ENCODE measurements around the gene SFXN3. TPM values are rescaled to one million over a fixed set of nuclear protein-coding genes. Genes with fewer than 3 reads are reported as not detected.

Gene SFXN3
- total and polyA plus RNA-seq, 2 of the 13 experiments (the other 11 are each of a cell fraction or from before 2014, with no cell fraction given), result 16.8 to 71.5 TPM

DNA sequence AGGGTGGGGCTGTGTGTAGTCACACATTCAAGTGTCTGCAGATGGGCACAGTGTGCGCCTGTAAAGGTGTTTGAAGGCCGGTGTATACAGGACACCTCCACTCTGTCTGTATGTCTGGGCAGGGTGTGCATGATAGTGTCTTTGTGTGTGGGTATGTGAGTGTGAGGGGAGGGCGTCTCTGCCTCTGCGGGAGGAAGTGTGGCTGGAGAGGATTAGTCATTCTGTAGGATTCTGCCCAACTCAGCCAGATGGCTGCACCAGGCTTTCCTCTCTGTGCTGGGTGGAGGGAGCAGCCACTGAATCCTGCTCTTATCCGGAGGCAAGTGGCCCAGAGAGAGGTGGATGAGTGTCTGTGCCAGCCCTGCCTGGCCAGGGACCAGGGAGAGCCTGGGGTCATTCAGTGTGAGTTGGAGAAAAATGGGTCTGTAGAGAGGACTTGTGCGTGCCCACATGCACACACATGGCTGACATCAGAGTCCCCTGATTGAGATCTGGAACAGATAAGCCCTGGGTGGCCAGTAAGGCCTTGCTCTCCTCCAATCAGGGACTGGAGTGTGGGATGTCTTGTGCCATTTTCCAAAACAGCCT is 1.7 kb downstream of the SFXN3 start (continued):
- TF ChIP-seq, protein P1, sequence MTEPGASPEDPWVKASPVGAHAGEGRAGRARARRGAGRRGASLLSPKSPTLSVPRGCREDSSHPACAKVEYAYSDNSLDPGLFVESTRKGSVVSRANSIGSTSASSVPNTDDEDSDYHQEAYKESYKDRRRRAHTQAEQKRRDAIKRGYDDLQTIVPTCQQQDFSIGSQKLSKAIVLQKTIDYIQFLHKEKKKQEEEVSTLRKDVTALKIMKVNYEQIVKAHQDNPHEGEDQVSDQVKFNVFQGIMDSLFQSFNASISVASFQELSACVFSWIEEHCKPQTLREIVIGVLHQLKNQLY (CRISPR knock-in tag; IDR thresholded peaks at IDR 0.05), result no peak
- TF ChIP-seq PHF21A (CRISPR knock-in tag; IDR thresholded peaks at IDR 0.05) (no peak), ZNF672 (CRISPR knock-in tag; IDR thresholded peaks at IDR 0.05) (no peak), HNF4G (IDR thresholded peaks at IDR 0.05; ENCODE audit: borderline replicate concordance, low read depth, low read length) (no peak), HNF4G (CRISPR knock-in tag; IDR thresholded peaks at IDR 0.05; ENCODE audit: borderline replicate concordance, low read depth) (no peak; the same call in 1 of the 2 replicates), STAT5B (CRISPR knock-in tag; IDR thresholded peaks at IDR 0.05) (no peak), MATR3 (CRISPR knock-in tag; IDR thresholded peaks at IDR 0.05) (no peak), DPF2 (CRISPR knock-in tag; IDR thresholded peaks at IDR 0.05; ENCODE audit: borderline replicate concordance, low read depth) (peak; percentile 47; the same call in 1 of the 2 replicates), ZFP36L2 (CRISPR knock-in tag; IDR thresholded peaks at IDR 0.05) (no peak), SMC3 (IDR thresholded peaks at IDR 0.05; ENCODE audit: low read length) (no peak), AHR (CRISPR knock-in tag; IDR thresholded peaks at IDR 0.05) (no peak), HES4 (CRISPR knock-in tag; IDR thresholded peaks at IDR 0.05; ENCODE audit: borderline replicate concordance) (no peak), ZNF292 (CRISPR knock-in tag; IDR thresholded peaks at IDR 0.05; ENCODE audit: borderline replicate concordance, low read depth) (peak; percentile 27; the same call in 1 of the 2 replicates), ZNF703 (CRISPR knock-in tag; IDR thresholded peaks at IDR 0.05; ENCODE audit: borderline replicate concordance) (no peak), ZFP82 (CRISPR knock-in tag; IDR thresholded peaks at IDR 0.05; ENCODE audit: borderline replicate concordance) (no peak), SMAD3 (CRISPR knock-in tag; IDR thresholded peaks at IDR 0.05) (no peak)
- TF ChIP-seq, protein P2, sequence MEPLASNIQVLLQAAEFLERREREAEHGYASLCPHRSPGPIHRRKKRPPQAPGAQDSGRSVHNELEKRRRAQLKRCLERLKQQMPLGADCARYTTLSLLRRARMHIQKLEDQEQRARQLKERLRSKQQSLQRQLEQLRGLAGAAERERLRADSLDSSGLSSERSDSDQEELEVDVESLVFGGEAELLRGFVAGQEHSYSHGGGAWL (CRISPR knock-in tag; IDR thresholded peaks at IDR 0.05), result no peak
- TF ChIP-seq, protein P3, sequence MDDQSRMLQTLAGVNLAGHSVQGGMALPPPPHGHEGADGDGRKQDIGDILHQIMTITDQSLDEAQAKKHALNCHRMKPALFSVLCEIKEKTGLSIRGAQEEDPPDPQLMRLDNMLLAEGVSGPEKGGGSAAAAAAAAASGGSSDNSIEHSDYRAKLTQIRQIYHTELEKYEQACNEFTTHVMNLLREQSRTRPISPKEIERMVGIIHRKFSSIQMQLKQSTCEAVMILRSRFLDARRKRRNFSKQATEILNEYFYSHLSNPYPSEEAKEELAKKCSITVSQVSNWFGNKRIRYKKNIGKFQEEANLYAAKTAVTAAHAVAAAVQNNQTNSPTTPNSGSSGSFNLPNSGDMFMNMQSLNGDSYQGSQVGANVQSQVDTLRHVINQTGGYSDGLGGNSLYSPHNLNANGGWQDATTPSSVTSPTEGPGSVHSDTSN (CRISPR knock-in tag; IDR thresholded peaks at IDR 0.05; ENCODE audit: borderline replicate concordance), result no peak
- TF ChIP-seq, protein P4, sequence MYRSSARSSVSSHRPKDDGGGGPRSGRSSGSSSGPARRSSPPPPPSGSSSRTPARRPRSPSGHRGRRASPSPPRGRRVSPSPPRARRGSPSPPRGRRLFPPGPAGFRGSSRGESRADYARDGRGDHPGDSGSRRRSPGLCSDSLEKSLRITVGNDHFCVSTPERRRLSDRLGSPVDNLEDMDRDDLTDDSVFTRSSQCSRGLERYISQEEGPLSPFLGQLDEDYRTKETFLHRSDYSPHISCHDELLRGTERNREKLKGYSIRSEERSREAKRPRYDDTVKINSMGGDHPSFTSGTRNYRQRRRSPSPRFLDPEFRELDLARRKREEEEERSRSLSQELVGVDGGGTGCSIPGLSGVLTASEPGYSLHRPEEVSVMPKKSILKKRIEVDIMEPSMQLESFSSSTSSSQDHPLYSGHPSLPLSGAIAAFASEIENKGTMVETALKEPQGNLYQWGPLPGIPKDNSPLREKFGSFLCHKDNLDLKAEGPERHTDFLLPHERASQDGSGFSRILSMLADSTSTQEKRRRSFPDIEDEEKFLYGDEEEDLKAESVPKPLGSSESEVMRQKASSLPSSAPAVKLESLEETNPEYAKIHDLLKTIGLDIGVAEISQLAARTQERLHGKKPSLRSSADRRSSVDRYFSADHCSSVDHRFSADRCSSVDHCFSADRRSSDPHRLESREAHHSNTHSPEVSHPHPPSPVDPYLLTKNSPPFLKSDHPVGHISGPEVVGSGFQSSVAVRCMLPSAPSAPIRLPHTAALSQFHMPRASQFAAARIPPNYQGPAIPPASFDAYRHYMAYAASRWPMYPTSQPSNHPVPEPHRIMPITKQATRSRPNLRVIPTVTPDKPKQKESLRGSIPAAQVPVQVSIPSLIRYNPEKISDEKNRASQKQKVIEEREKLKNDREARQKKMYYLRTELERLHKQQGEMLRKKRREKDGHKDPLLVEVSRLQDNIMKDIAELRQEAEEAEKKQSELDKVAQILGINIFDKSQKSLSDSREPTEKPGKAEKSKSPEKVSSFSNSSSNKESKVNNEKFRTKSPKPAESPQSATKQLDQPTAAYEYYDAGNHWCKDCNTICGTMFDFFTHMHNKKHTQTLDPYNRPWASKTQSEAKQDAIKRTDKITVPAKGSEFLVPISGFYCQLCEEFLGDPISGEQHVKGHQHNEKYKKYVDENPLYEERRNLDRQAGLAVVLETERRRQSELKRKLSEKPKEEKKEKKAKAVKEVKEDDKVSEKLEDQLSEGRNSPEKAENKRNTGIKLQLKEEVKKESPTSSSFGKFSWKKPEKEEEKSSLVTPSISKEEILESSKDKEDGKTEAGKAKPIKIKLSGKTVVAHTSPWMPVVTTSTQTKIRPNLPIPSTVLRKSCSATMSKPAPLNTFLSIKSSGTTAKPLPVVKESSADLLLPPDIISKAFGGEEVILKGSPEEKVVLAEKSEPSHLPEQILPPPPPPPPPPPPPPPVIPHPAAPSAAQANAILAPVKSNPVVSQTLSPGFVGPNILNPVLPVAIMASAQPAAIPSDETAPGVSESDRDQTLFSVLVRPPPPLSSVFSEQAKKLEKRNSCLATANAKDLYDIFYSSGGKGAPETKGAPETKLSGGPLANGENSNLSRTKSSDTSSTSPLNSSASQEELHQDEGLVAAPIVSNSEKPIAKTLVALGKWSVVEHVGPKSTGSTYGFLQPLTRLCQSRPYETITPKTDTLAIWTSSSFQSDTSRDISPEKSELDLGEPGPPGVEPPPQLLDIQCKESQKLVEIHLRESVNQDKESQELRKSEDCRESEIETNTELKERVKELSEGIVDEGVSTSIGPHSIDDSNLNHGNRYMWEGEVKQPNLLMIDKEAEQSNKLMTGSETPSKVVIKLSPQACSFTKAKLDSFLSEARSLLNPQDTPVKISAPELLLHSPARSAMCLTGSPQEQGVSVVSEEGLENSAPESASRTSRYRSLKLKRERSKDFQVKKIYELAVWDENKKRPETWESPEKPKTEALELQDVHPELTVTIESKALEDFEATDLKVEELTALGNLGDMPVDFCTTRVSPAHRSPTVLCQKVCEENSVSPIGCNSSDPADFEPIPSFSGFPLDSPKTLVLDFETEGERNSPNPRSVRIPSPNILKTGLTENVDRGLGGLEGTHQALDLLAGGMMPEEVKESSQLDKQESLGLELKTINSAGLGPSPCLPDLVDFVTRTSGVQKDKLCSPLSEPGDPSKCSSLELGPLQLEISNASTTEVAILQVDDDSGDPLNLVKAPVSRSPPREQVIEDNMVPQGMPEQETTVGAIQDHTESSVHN (CRISPR knock-in tag; IDR thresholded peaks at IDR 0.05), result no peak
